H1 (cell line): ENCODE measurements around the gene RTN4RL2. TPM values are rescaled to one million over a fixed set of nuclear protein-coding genes. Genes with fewer than 3 reads are reported as not detected.

Experiments
- CTCF ChIA-PET: fragments of 300-600 bp; sonication (Branson Sonifier 250); formaldehyde crosslinking; loops from one replicate; lab custom pipeline; 2021; ENCODE audit not compliant: partially characterized antibody; lab: Charles Lee
- POLR2A ChIA-PET: fragments of 300-600 bp; sonication (Branson Sonifier 250); formaldehyde crosslinking; loops from one replicate; lab custom pipeline; 2021; ENCODE audit warnings: inconsistent platforms; ENCODE audit not compliant: partially characterized antibody; lab: Charles Lee
- DNase-seq, 2 experiments: peaks; one replicate each; pipeline versions ENCODE4 v3.0.0 to v3.0.0-alpha.2; 2010 to 2022; ENCODE audit warnings: low spot score in 2 of 2, low read depth in 1 of 2, mixed read lengths in 1 of 2
- FAIRE-seq: peaks from 2 replicates; lab custom pipeline; 2011; peaks lifted over from hg19 to GRCh38; lab: Jason Lieb, UNC
- H2AFZ ChIP-seq: 2 replicates; pipeline ENCODE4 v1.8.1; 2012; ENCODE audit warnings: low read length, inconsistent platforms
- H2AK5ac ChIP-seq: 2 replicates; pipeline ENCODE4 v1.6.1; 2013; ENCODE audit warnings: low read depth, low read length
- H2BK120ac ChIP-seq: replicated peaks from 2 replicates; pipeline ENCODE3; 2013; ENCODE audit warnings: low read depth, low read length, inconsistent platforms
- H2BK12ac ChIP-seq: 2 replicates; pipeline ENCODE4 v1.6.1; 2013; ENCODE audit warnings: low read depth, low read length
- H2BK15ac ChIP-seq: 2 replicates; pipeline ENCODE4 v1.6.1; 2013; ENCODE audit warnings: low read length
- H2BK20ac ChIP-seq: 2 replicates; pipeline ENCODE4 v1.6.1; 2013; ENCODE audit warnings: low read length
- H2BK5ac ChIP-seq: 2 replicates; pipeline ENCODE4 v1.6.1; 2013; ENCODE audit warnings: low read depth, low read length
- H3K14ac ChIP-seq: 2 replicates; pipeline ENCODE4 v1.6.1; 2013; ENCODE audit warnings: inconsistent platforms; ENCODE audit not compliant: insufficient read length
- H3K18ac ChIP-seq: 2 replicates; pipeline ENCODE4 v1.6.1; 2013; ENCODE audit warnings: low read length; ENCODE audit errors: extremely low read depth
- H3K23ac ChIP-seq: 2 replicates; pipeline ENCODE4 v1.6.1; 2013; ENCODE audit warnings: inconsistent platforms; ENCODE audit not compliant: insufficient read length
- H3K23me2 ChIP-seq: 2 replicates; pipeline ENCODE4 v1.6.1; 2013; ENCODE audit warnings: low read depth, low read length
- H3K27ac ChIP-seq: 2 replicates; pipeline ENCODE4 v1.6.1; 2011; ENCODE audit warnings: low read depth, low read length, inconsistent platforms
- H3K27me3 ChIP-seq, 4 experiments: replicated peaks in 1 of 4; 1 replicate in 1 of 4; 2 replicates in 3 of 4; pipeline versions ENCODE4 v1.6.1 to v1.8.1; 2011 to 2013; ENCODE audit warnings: low read length in 3 of 4, mild to moderate bottlenecking in 3 of 4, inconsistent platforms in 2 of 4, mixed read lengths in 2 of 4, moderate library complexity in 1 of 4; ENCODE audit not compliant: control insufficient read depth in 3 of 4, insufficient read depth in 3 of 4; ENCODE audit errors: extremely low read depth in 1 of 4
- H3K36me3 ChIP-seq, 4 experiments: 2 replicates each; pipeline versions ENCODE4 v1.6.1 to v1.8.1; 2011 to 2013; ENCODE audit warnings: mild to moderate bottlenecking in 4 of 4, low read length in 3 of 4, moderate library complexity in 2 of 4, control low read depth in 1 of 4, inconsistent platforms in 1 of 4; ENCODE audit not compliant: insufficient read depth in 4 of 4, control insufficient read depth in 2 of 4
- H3K4ac ChIP-seq: replicated peaks from 2 replicates; pipeline ENCODE3; 2013; ENCODE audit warnings: low read length, low read depth, mixed read lengths, inconsistent platforms; ENCODE audit not compliant: insufficient read length
- H3K4me1 ChIP-seq, 4 experiments: replicated peaks in 1 of 4; 1 replicate in 1 of 4; 2 replicates in 3 of 4; pipeline versions ENCODE4 v1.6.1 to v1.8.1; 2011 to 2013; ENCODE audit warnings: low read length in 3 of 4, inconsistent platforms in 2 of 4, mixed read lengths in 1 of 4; ENCODE audit not compliant: insufficient read depth in 4 of 4, control insufficient read depth in 3 of 4
- H3K4me2 ChIP-seq, 2 experiments: 2 replicates each; pipeline versions ENCODE4 v1.6.1 to v1.8.1; 2011 to 2013; ENCODE audit warnings: low read depth in 2 of 2, low read length in 2 of 2, control low read depth in 1 of 2, inconsistent platforms in 1 of 2, mild to moderate bottlenecking in 1 of 2; ENCODE audit not compliant: insufficient read depth in 1 of 2
- H3K4me3 ChIP-seq, 4 experiments: fragments of 200-600, 300-600 bp in 1 of 4; sonication (generic), shearing (Covaris generic), sonication (Bioruptor Twin) in 1 of 4; 2 replicates each; pipeline versions ENCODE4 v1.5.1 to v1.8.1; 2011 to 2016; ENCODE audit warnings: low read length in 4 of 4, low read depth in 3 of 4, control low read depth in 2 of 4, inconsistent platforms in 2 of 4, mild to moderate bottlenecking in 2 of 4, mixed read lengths in 1 of 4, moderate library complexity in 1 of 4; ENCODE audit not compliant: insufficient read depth in 2 of 4; ENCODE audit errors: extremely low read depth in 1 of 4
- H3K56ac ChIP-seq: replicated peaks from 2 replicates; pipeline ENCODE3; 2013; ENCODE audit warnings: low read depth, mild to moderate bottlenecking, mixed read lengths, low read length, inconsistent platforms; ENCODE audit not compliant: insufficient read length
- H3K79me1 ChIP-seq: 2 replicates; pipeline ENCODE4 v1.6.1; 2013; ENCODE audit warnings: low read depth, low read length, control low read depth
- H3K79me2 ChIP-seq, 2 experiments: 2 replicates each; pipeline versions ENCODE4 v1.6.1 to v1.8.1; 2012 to 2013; ENCODE audit warnings: low read length in 2 of 2, mild to moderate bottlenecking in 2 of 2, inconsistent platforms in 1 of 2; ENCODE audit not compliant: insufficient read depth in 2 of 2, control insufficient read depth in 1 of 2
- H3K9ac ChIP-seq, 4 experiments: replicated peaks in 1 of 4; 1 replicate in 1 of 4; 2 replicates in 3 of 4; pipeline versions ENCODE4 v1.6.1 to v1.8.1; 2011 to 2013; ENCODE audit warnings: low read depth in 3 of 4, low read length in 3 of 4, control low read depth in 2 of 4, mild to moderate bottlenecking in 2 of 4, moderate library complexity in 2 of 4, inconsistent platforms in 1 of 4; ENCODE audit errors: extremely low read depth in 1 of 4
- H3K9me3 ChIP-seq, 2 experiments: 2 replicates each; pipeline versions ENCODE4 v1.6.1 to v1.8.1; 2012 to 2013; ENCODE audit warnings: mild to moderate bottlenecking in 2 of 2, moderate library complexity in 2 of 2, control low read depth in 1 of 2, inconsistent platforms in 1 of 2, low read depth in 1 of 2, low read length in 1 of 2, mixed read lengths in 1 of 2; ENCODE audit not compliant: insufficient read depth in 2 of 2
- H4K20me1 ChIP-seq, 2 experiments: replicated peaks in 1 of 2; 2 replicates each; pipeline versions ENCODE3 to v1.8.1; 2011 to 2013; ENCODE audit warnings: inconsistent platforms in 2 of 2, low read length in 2 of 2, mild to moderate bottlenecking in 1 of 2; ENCODE audit not compliant: insufficient read depth in 2 of 2, control insufficient read depth in 1 of 2
- H4K5ac ChIP-seq: 2 replicates; pipeline ENCODE4 v1.6.1; 2013; ENCODE audit warnings: low read length, low read depth, mixed read lengths, inconsistent platforms; ENCODE audit not compliant: insufficient read length
- H4K8ac ChIP-seq: 2 replicates; pipeline ENCODE4 v1.8.0; 2013; ENCODE audit warnings: mild to moderate bottlenecking, moderate library complexity, low read length, inconsistent platforms; ENCODE audit not compliant: insufficient read depth; ENCODE audit errors: extremely low read depth
- H4K91ac ChIP-seq: replicated peaks from 2 replicates; pipeline ENCODE3; 2013; ENCODE audit warnings: low read length, mixed read lengths, inconsistent platforms; ENCODE audit not compliant: insufficient read length
- BRCA1 ChIP-seq: IDR thresholded peaks from 2 replicates; pipeline ENCODE4 v1.6.1; 2012; ENCODE audit warnings: low read depth, low read length, improper control_type of control experiment
- CHD2 ChIP-seq: IDR thresholded peaks from 2 replicates; pipeline ENCODE4 v1.6.1; 2012; ENCODE audit warnings: low read length, improper control_type of control experiment
- NANOG ChIP-seq: IDR thresholded peaks from 2 replicates; pipeline ENCODE4 v1.6.1; 2011; ENCODE audit warnings: low read length, low read depth, mild to moderate bottlenecking, inconsistent platforms; ENCODE audit not compliant: insufficient read depth, poor library complexity, severe bottlenecking
- SUZ12 ChIP-seq: fragments of 200-600 bp; sonication (generic); IDR thresholded peaks from 2 replicates; pipeline ENCODE4 v1.6.1; 2012; ENCODE audit warnings: mild to moderate bottlenecking, inconsistent platforms, low read length, moderate library complexity, mixed read lengths
- TAF1 ChIP-seq: IDR thresholded peaks from 2 replicates; pipeline ENCODE4 v1.6.1; 2011; ENCODE audit warnings: mild to moderate bottlenecking, low read depth, low read length
- YY1 ChIP-seq: IDR thresholded peaks from 2 replicates; pipeline ENCODE4 v1.6.1; 2011; ENCODE audit warnings: low read depth, mild to moderate bottlenecking, low read length
- WGBS, 2 experiments: shearing (Covaris generic) in 1 of 2; methylation state at CpG; one replicate each; pipeline versions ENCODE4 v1.1.6 to v1.1.7; 2013 to 2015; ENCODE audit warnings: low lambda C conversion rate in 2 of 2, mixed read lengths in 2 of 2, inconsistent platforms in 1 of 2, low coverage in 1 of 2, missing lambda C conversion rate in 1 of 2; ENCODE audit not compliant: insufficient replicate concordance in 2 of 2, insufficient coverage in 1 of 2, insufficient read length in 1 of 2; ENCODE audit errors: extremely low coverage in 1 of 2, missing lambda C conversion rate in 1 of 2; 5-methylcytosine and 5-hydroxymethylcytosine counted together
- polyA plus RNA-seq, 7 experiments: library from polyadenylated mRNA; depleted of rRNA in 3 of 7; stranded (reverse) in 5 of 7; unstranded in 2 of 7; fragments of >200 nt in 5 of 7; fragments of 200-250 nt in 2 of 7; gene quantifications; 1 replicate in 5 of 7; 2 replicates in 1 of 7; 4 replicates in 1 of 7; pipeline versions ENCODE4 v1.2.1 to v1.2.3, GENCODE V29; 2011 to 2013; ENCODE audit warnings: missing spikeins in 2 of 7, mixed read lengths in 2 of 7
- total RNA-seq: library from RNA; stranded (reverse); fragmentation: NEBNext Ultra II Directional; extraction: Animal tissue kit (Norgen Biotek cat#: 25700); gene quantifications from 2 replicates; pipeline ENCODE4 v1.2.1, GENCODE V29; 2021

Gene RTN4RL2
- total and polyA plus RNA-seq, 2 of the 8 experiments (the other 6 are each of a cell fraction or from before 2014, with no cell fraction given): 11.4 to 23.7 TPM

DNA sequence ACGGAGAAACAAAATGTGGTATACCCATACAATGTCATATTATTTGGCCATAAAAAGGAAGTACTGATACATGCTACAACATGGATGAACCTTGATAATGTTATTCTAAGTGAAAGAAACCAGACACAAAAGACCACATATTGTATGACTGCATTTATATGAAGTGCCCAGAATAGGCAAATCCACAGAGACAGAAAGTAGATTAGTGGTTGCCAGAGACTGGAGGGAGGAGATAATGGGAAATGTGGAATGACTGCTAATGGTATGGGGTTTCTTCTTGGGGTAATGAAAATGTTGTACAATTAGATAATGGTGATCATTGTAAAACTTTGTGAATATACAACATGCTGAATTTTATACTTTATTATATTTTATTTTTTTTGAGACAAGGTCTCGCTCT lies 60.8 kb downstream of the RTN4RL2 start:
- Histone ChIP-seq H2BK12ac (no peak overlapping the region), H3K79me2 (no peaks in the 10 kb centered on the region), H2BK20ac (no peak overlapping the region), H3K27ac (no peak overlapping the region), H3K9ac (no peak overlapping the region), H3K9me3 (no peaks in the 10 kb centered on the region), H4K5ac (no peak overlapping the region), H4K91ac (no peak overlapping the region), H2BK5ac (no peak overlapping the region), H2AK5ac (no peak overlapping the region), H3K18ac (no peak overlapping the region), H3K4me3 (no peak overlapping the region), H3K36me3 (no peaks in the 10 kb centered on the region), H2BK120ac (no peak overlapping the region), H2BK15ac (no peak overlapping the region), H3K4me1 (peaks cover 0 to 4% (median 2%) of the 10 kb centered on the region in 4 experiments; a peak in 3 of 7 replicates), H3K23ac (no peak overlapping the region), H3K56ac (no peak overlapping the region), H3K4ac (no peak overlapping the region), H2AFZ (no peak overlapping the region), H4K8ac (no peak overlapping the region), H3K79me1 (no peaks in the 10 kb centered on the region), H3K14ac (no peak overlapping the region), H3K23me2 (no peaks in the 10 kb centered on the region), H3K27me3 (peaks cover 0 to 5% (median 1%) of the 10 kb centered on the region in 4 experiments; a peak in 2 of 7 replicates), H4K20me1 (no peaks in the 10 kb centered on the region), H3K4me2 (no peak overlapping the region)
- FAIRE-seq (no peak), DNase-seq (no peak)
- 96% methylated on average over 2 of the region's 2 CpGs; no CpG with 5 or more reads in 1 of the 2 experiments for WGBS, 2 experiments
- POLR2A ChIA-PET: interaction anchor here (1.1 to 8.4 kb wide), 7 partner anchors 14 to 120 kb away, joined by 3 to 79 read pairs (median 4); no protein-coding TSS in a partner anchor
- CTCF ChIA-PET: interaction anchor here (1.3 to 25.4 kb wide), 4 partner anchors 6 to 123 kb away, joined by 4 to 1146 read pairs (median 82); partner anchors contain the start of genes RTN4RL2 and TIMM10
- TF ChIP-seq BRCA1 (no peak), NANOG (no peak), TAF1 (no peak), YY1 (no peak), CHD2 (no peak), SUZ12 (no peak)
